GM21423 (cell line): ENCODE measurements around the gene EMX2.

Experiments used
- ATAC-seq: cut with Tn5 transposase; IDR thresholded peaks from one replicate; pipeline ENCODE4 v1.9.1; 2021; ENCODE audit warnings: mild to moderate bottlenecking, moderate library complexity; ENCODE audit not compliant: unreplicated experiment

Gene EMX2

DNA sequence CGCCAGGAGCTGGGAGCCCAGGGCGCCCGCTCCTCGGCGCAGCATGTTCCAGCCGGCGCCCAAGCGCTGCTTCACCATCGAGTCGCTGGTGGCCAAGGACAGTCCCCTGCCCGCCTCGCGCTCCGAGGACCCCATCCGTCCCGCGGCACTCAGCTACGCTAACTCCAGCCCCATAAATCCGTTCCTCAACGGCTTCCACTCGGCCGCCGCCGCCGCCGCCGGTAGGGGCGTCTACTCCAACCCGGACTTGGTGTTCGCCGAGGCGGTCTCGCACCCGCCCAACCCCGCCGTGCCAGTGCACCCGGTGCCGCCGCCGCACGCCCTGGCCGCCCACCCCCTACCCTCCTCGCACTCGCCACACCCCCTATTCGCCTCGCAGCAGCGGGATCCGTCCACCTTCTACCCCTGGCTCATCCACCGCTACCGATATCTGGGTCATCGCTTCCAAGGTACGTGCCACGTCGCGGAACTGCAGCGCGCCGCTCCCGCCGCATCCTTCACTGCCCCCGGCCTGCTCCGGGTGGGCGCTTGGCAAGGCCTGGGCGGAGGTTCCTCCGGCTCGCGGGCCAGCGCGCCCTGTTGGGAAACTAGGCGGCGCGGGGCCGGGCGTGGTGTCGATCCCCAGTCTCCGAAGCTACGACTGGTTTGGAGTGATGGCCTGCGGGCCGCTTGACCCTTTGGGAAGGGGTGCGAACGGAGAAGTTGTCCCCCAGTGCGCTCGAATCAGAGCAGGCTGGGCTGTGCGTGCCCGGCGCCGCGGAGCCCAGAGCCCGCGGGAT, 868 bp downstream of the EMX2 start:
- no peak for ATAC-seq

GRCh38 chr10:117544004-117544701, 1.6 kb downstream of the EMX2 start:
- no peak for ATAC-seq

DNA sequence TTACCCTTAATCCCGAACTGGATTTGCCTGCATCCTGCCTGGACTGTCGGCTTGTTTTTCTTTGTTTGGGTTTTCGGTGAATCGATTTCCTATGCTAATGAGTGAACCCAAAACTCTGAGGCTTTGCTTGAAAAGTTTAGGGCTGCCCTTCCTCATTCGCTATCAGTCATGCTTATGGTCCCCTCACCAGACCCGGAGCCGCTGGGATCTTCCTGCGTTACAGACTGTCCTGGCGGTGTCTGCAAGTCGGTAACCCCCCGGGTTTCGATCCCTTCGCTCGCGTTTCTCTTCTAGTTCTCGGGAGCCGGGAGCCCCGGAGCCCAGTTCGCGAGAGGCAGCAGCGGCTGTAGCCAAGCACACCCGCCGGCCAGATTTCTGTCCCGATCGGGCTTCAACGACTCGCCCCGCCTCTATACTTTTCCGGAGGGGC, 2.2 kb downstream of the EMX2 start:
- no peak for ATAC-seq

GRCh38 chr10:117545141-117546019, 2.8 kb downstream of the EMX2 start:
- ATAC-seq = no peak

- no peak for ATAC-seq
These were observed 3.6 kb downstream of the EMX2 start for GRCh38 chr10:117546020-117546580.

DNA sequence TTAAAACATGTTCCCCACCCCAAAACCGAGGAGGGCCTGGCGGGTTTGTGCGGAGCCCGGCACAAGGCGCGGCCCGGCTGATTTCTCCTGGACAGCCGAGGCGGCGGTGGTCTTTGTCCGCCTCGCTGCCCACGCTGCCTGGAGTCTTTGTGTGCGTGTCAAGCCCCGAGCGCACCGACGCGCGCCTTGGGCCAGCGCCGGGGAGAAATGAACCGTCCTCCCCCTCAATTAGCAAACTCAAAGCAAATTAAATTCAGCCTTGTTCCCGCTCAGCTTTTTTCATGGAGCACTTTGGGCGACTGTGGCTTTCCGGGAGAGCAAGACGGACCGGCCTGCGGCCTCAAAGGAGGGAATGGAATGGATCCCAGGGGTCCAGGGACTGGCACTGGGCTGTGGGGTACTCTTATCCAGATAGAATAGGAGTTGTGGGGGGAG, 4.1 kb downstream of the EMX2 start:
- ATAC-seq = no peak

DNA sequence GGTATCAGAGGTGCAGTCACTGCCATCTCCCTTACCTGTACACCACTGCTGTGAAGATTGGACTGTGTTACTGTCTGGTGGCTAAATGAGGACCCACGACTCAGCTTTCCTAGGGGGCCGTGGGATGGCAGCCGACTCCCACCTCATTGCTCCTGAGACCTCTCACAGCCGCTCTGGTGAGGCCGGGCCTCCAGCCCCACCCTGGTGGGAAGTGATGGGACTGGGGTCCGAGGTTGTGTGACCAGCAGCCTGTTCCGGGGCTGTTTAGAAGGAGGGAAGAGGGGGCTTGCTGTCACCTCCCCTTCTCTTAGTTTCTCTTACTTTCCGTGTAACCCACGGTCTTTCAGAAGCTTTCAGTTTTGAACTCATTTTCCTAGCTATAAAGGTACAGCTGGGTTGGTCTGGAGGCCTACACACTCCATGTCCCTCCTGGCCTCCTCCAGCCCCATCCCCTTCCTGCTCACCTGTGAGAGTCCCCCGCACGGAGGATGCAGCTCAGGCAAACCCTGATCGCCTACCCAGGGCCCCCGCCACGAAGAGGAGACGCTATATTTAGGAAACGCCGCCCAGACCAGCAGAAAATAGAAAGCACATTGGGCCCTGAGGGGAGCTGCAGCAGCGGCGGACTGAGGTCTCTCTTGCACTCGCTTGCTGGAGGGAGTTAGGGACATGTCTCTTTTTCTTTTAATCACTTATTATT, 4.6 kb downstream of the EMX2 start:
- no peak for ATAC-seq

- ATAC-seq = no peak
These were observed 5.4 kb downstream of the EMX2 start for GRCh38 chr10:117547716-117548668.

GRCh38 chr10:117549100-117549585, 6.6 kb downstream of the EMX2 start:
- ATAC-seq = no peak

DNA sequence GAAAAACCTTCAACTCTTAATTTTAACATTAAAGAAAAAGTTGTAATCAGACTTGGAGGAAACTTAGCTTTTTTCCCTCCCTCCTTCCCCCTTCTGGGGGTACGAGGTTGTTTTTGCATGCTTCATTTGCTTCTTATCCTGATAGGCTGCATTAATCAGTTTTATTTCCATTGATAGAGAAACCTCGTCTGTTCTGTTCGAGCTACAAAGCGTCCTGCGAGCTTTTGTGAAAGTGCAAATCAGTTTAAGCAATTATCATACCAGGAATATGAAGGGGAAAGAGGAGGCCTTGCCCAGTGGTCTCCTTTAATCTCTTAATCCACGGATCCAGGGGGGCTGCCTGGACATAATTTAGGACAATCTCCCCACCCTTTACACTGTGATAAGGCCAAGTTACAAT, 7.5 kb downstream of the EMX2 start:
- ATAC-seq = no peak

DNA sequence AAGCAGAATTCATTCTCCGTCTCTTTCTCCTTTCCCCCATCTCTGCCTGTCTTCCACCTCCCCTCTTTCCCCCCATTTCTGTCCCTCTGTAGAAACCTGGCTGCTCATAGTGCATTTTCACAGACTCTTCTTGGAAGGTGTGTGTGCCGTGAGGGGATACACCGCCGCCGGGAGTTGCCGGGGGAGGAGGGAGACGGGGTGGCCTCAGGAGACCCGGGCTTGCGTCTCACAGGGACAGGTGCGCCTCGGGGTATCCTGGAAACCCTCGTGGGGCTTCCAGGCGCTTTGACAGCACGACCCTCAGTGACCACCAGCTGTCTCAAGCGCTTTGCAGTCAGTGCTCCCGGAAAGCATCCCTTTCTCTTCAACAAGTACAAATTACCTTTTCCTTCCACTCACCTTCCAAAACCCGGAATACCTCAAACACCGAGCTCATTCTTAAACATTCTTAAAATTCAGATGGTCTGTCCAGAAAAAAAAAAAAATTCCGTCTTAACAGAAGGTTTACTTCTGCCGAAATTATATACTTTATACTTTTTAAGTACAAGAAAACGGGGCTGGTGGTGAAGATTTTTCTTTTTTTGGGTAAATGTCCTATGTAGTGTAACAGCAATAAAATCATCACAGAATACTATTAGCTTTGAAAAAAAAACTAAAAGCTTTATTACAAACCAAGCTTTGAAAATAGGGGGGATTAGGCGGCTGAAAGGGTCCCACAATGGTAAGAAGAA, 8.2 kb downstream of the EMX2 start:
- no peak for ATAC-seq

DNA sequence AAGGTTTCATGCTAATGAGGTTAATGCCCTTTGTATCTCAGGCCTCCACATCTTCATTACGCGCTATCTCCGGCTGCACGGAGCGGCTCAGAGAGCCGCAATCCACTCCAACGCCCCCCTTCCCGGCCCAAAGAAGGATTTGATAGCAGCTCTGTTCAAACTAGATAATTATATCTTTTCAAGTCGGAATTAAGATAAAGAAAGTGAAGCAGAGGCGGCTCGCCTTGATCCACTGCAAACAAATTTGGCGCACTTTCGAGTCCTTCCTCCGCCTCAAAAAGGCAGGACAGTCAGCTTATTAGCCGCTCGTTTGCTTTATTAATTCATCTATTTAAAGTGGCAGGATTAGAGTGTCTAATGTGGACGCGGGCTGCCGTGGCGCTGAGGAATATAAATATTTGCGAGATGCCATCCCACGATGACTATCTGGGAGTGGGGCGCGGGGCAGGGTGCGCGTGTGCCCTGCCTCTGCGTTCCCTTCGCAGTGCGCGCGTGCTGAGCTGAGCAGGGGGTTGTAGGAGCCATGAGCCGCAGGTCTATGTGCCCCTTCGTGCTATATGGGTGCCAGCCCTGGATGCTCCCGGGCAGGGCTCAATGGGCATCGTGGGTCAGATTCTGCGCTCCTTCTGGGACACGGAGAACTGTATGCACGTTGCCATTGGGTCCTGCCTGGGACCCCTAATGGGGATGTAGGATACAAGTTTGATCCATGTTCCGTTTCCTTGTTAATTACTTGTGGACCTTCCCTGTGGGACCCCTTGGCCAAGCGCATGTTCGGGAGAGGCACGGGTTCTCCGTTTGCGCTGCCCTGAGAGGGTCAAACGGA, 9.0 kb downstream of the EMX2 start:
- ATAC-seq = no peak

- no peak for ATAC-seq
These were observed 9.6 kb downstream of the EMX2 start for GRCh38 chr10:117552156-117552631.

GRCh38 chr10:117552701-117553141, 10.2 kb downstream of the EMX2 start:
- ATAC-seq = no peak

DNA sequence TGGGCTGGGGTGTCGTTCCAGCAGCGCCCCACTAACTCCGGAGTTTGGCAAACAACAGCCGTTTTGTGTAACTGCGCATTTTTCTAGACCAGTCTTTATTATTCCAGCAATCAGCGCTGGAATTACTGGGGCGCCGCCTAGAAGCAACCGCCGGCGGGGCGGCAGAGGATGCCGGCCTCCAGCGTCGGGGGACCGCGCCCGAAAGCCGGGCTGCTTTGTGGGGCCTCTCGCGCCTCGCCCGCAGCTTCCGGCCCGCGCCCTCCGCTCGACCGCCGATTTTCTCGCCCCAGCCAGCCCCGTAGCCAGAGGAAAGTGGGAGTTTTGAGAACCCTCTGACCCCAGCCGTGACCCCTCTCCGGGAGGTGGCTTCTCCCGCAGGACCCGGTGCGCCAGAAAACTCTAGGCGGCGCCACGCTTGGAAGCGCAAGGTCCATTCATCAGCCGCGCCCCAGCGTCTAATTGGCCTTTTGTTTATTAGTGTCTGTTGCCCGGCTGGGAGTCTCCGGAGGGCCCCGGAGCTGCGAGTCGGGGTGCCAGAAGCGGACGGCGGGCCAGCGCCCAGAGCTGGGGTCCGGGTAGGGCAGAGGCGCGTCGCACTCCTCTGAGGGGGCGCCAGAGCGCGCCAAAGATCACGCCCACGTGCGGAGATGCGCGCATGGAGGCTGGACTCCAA, 10.7 kb downstream of the EMX2 start:
- ATAC-seq = no peak

DNA sequence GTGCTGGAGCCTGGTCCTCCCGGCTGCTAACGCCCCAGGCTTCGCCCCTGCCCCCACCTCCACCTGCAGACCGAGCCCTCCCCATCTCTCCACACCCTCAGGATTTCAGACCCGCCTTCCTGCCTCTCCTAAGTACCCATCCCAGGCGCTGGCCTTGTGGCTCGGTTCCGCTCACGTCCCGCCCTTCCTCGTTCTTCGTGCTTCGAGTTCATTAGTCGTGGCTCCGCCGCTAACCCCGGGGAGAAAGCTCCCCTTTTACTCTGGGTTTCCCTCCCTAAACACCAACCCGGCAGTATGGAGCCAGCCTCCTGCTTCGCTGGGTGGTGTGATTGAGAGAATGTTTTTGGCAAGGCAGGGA, 11.2 kb downstream of the EMX2 start:
- no peak for ATAC-seq

- no peak for ATAC-seq
These were observed 11.8 kb downstream of the EMX2 start for GRCh38 chr10:117554241-117554814.
